OCI-LY3 (cell line): ENCODE results near the gene P2RX7.

Source experiments
- H2AFZ ChIP-seq: fragments of 200-600, 300-600 bp; shearing (Covaris generic); 2 replicates; pipeline ENCODE4 v1.6.0; 2014; ENCODE audit warnings: antibody characterized with exemption, low read depth, low read length
- H3K27ac ChIP-seq: fragments of 200-600, 300-600 bp; sonication (generic); 2 replicates; pipeline ENCODE4 v1.5.1; 2014; ENCODE audit warnings: mild to moderate bottlenecking, low read length, moderate library complexity, mixed read lengths
- H3K27me3 ChIP-seq: fragments of 200-600, 300-600 bp; sonication (generic); 2 replicates; pipeline ENCODE4 v1.6.1; 2014; ENCODE audit warnings: low read depth, low read length, mixed read lengths
- H3K36me3 ChIP-seq: fragments of 200-600, 300-600 bp; sonication (generic); replicated peaks from 2 replicates; pipeline ENCODE3; 2014; ENCODE audit warnings: low read depth, low read length, mixed read lengths
- H3K4me1 ChIP-seq: fragments of 300-600, 200-600 bp; sonication (generic); 2 replicates; pipeline ENCODE4 v1.6.1; 2014; ENCODE audit warnings: low read length, mixed read lengths
- H3K4me2 ChIP-seq: fragments of 200-600, 300-600 bp; sonication (generic); 2 replicates; pipeline ENCODE4 v1.6.1; 2014; ENCODE audit warnings: low read length, mixed read lengths
- H3K4me3 ChIP-seq: fragments of 300-600, 200-600 bp; sonication (generic); 2 replicates; pipeline ENCODE4 v1.5.1; 2014; ENCODE audit warnings: antibody characterized with exemption, mild to moderate bottlenecking, low read length, moderate library complexity
- H3K79me2 ChIP-seq: fragments of 300-600, 200-600 bp; shearing (Covaris generic); 2 replicates; pipeline ENCODE4 v1.6.1; 2014; ENCODE audit warnings: mild to moderate bottlenecking, low read length, mixed read lengths
- H3K9ac ChIP-seq: fragments of 300-600, 200-600 bp; shearing (Covaris generic); 2 replicates; pipeline ENCODE4 v1.6.0; 2014; ENCODE audit warnings: mild to moderate bottlenecking, low read length, moderate library complexity
- H3K9me3 ChIP-seq: fragments of 200-600, 300-600 bp; shearing (Covaris generic); 2 replicates; pipeline ENCODE4 v1.6.1; 2014; ENCODE audit warnings: low read length, mixed read lengths; ENCODE audit not compliant: insufficient read depth
- H4K20me1 ChIP-seq: fragments of 200-600, 300-600 bp; sonication (generic); 2 replicates; pipeline ENCODE4 v1.6.1; 2016; ENCODE audit warnings: low read length, mixed read lengths; ENCODE audit not compliant: insufficient read depth
- CTCF ChIP-seq: fragments of 200-600, 300-600 bp; sonication (generic); IDR thresholded peaks from 2 replicates; pipeline ENCODE4 v1.5.1; 2014; ENCODE audit warnings: antibody characterized with exemption, low read length, low read depth
- EZH2phosphoT487 ChIP-seq: fragments of 200-600 bp; shearing (Covaris generic); IDR thresholded peaks from 2 replicates; pipeline ENCODE4 v1.6.1; 2018; ENCODE audit warnings: antibody characterized with exemption, mixed run types, low read depth

P2RX7 gene

GRCh38 chr12:121086781-121087295, 45.8 kb upstream of the P2RX7 start:
- no peak overlapping the region for H3K4me2 ChIP-seq

GRCh38 chr12:121087467-121088194, 45.0 kb upstream of the P2RX7 start:
- Histone ChIP-seq H2AFZ (no peak overlapping the region), H3K27ac (no peak overlapping the region), H3K79me2 (no peaks in the 10 kb centered on the region), H3K4me3 (no peak overlapping the region), H3K27me3 (no peaks in the 10 kb centered on the region), H4K20me1 (no peaks in the 10 kb centered on the region), H3K9ac (no peak overlapping the region), H3K9me3 (no peaks in the 10 kb centered on the region), H3K36me3 (no peaks in the 10 kb centered on the region), H3K4me2 (no peak overlapping the region), H3K4me1 (no peaks in the 10 kb centered on the region)
- TF ChIP-seq CTCF (no peak), EZH2phosphoT487 (no peak)

More at GRCh38 chr12:121086781-121087295, 45.8 kb upstream of the P2RX7 start:
- TF ChIP-seq EZH2phosphoT487 (no peak), CTCF (no peak)
- Histone ChIP-seq H3K9ac (no peak overlapping the region), H2AFZ (no peak overlapping the region), H3K27me3 (no peaks in the 10 kb centered on the region), H4K20me1 (no peaks in the 10 kb centered on the region), H3K4me1 (no peaks in the 10 kb centered on the region), H3K79me2 (no peaks in the 10 kb centered on the region), H3K36me3 (no peaks in the 10 kb centered on the region), H3K27ac (no peak overlapping the region), H3K9me3 (no peaks in the 10 kb centered on the region), H3K4me3 (no peak overlapping the region)

- H3K4me3 ChIP-seq: no peak overlapping the region
- H3K9me3 ChIP-seq: no peaks in the 10 kb centered on the region
- H3K4me2 ChIP-seq: no peak overlapping the region
- H3K4me1 ChIP-seq: no peaks in the 10 kb centered on the region
- no peaks in the 10 kb centered on the region for H3K79me2 ChIP-seq
- H2AFZ ChIP-seq: no peak overlapping the region
- no peak overlapping the region for H3K27ac ChIP-seq
- H3K36me3 ChIP-seq: no peaks in the 10 kb centered on the region
- TF ChIP-seq EZH2phosphoT487 (no peak), CTCF (no peak)
- H3K27me3 ChIP-seq: no peaks in the 10 kb centered on the region
- H3K9ac ChIP-seq: no peak overlapping the region
- no peaks in the 10 kb centered on the region for H4K20me1 ChIP-seq
These were observed 44.5 kb upstream of the P2RX7 start for GRCh38 chr12:121088195-121088585.

- Histone ChIP-seq H3K36me3 (no peaks in the 10 kb centered on the region), H3K4me3 (no peak overlapping the region), H2AFZ (no peak overlapping the region), H3K4me2 (no peak overlapping the region), H3K27me3 (no peaks in the 10 kb centered on the region; the same call in 1 of the 2 replicates), H3K9ac (no peak overlapping the region), H4K20me1 (no peaks in the 10 kb centered on the region), H3K27ac (no peak overlapping the region), H3K9me3 (no peaks in the 10 kb centered on the region), H3K79me2 (no peaks in the 10 kb centered on the region), H3K4me1 (no peaks in the 10 kb centered on the region)
- TF ChIP-seq CTCF (peak; percentile 19; the same call in 1 of the 2 replicates), EZH2phosphoT487 (no peak)
These were observed 43.5 kb upstream of the P2RX7 start for GRCh38 chr12:121089031-121089812.
